BE2C (cell line): Measurements from ENCODE around the gene AGXT.

Source experiments
- DNase-seq: peaks from one replicate; pipeline ENCODE4 v3.0.0-alpha.2; 2020
- H3K27me3 ChIP-seq: fragments of 250-450 bp; sonication (Bioruptor Pico); 2 replicates; pipeline ENCODE4 v1.5.1; 2020; ENCODE audit warnings: mild to moderate bottlenecking
- H3K36me3 ChIP-seq: fragments of 250-450 bp; sonication (Bioruptor Pico); 2 replicates; pipeline ENCODE4 v1.5.1; 2020; ENCODE audit warnings: mild to moderate bottlenecking
- H3K4me1 ChIP-seq: fragments of 250-450 bp; sonication (Bioruptor Pico); 2 replicates; pipeline ENCODE4 v1.5.1; 2020
- H3K4me3 ChIP-seq: 2 replicates; pipeline ENCODE4 v1.5.1; 2011; ENCODE audit warnings: low read depth, low read length
- H3K9me3 ChIP-seq: fragments of 250-450 bp; sonication (Bioruptor Pico); 2 replicates; pipeline ENCODE4 v1.5.1; 2020
- TF ChIP-seq, protein P1 (sequence below): IDR thresholded peaks from 2 replicates; pipeline ENCODE4 v1.5.1; 2012; ENCODE audit warnings: mild to moderate bottlenecking, low read depth, low read length

Gene AGXT

DNA sequence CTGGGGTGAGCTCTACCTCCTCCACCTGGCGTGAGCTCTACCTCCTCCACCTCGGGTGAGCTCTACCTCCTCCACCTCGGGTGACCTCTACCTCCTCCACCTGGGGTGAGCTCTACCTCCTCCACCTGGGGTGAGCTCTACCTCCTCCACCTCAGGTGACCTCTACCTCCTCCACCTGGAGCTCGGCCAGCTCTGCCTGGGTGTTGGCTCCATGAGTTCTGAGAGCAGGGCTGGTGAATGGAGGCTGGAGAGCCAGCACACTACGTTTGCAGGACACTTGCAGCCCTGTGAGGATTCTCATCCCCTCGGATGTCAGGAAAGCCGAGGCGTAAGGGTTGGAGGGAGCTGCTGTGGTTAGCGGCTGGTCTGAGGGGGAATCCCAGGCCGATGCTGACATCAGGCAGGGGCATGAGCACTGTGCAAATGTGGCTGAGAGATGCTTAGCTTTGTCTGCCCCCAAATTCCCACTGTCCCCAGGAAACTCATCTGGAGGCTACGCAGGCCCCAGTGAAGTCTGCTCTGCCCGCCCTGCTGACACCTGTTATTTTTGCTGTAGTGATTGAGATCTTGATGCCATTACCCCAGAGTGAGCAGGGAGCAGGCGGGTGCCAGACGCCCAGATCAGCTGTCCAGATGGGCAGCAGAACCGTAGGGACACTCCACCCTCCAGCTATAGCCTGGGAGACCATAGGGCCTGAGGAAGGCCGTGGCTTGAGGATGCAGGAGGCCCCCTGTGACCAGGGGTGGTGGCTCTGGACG lies 40.8 kb downstream of the AGXT start:
- H3K4me1 ChIP-seq = no peaks in the 10 kb centered on the region
- H3K36me3 ChIP-seq = no peaks in the 10 kb centered on the region
- no peak for DNase-seq
- no peaks in the 10 kb centered on the region for H3K27me3 ChIP-seq
- TF ChIP-seq, protein P1, sequence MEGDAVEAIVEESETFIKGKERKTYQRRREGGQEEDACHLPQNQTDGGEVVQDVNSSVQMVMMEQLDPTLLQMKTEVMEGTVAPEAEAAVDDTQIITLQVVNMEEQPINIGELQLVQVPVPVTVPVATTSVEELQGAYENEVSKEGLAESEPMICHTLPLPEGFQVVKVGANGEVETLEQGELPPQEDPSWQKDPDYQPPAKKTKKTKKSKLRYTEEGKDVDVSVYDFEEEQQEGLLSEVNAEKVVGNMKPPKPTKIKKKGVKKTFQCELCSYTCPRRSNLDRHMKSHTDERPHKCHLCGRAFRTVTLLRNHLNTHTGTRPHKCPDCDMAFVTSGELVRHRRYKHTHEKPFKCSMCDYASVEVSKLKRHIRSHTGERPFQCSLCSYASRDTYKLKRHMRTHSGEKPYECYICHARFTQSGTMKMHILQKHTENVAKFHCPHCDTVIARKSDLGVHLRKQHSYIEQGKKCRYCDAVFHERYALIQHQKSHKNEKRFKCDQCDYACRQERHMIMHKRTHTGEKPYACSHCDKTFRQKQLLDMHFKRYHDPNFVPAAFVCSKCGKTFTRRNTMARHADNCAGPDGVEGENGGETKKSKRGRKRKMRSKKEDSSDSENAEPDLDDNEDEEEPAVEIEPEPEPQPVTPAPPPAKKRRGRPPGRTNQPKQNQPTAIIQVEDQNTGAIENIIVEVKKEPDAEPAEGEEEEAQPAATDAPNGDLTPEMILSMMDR = no peak
- no peaks in the 10 kb centered on the region for H3K9me3 ChIP-seq
- H3K4me3 ChIP-seq = no peak overlapping the region

- H3K4me3 ChIP-seq = no peak overlapping the region
- DNase-seq = no peak
- H3K4me1 ChIP-seq = peaks cover 2% of the 10 kb centered on the region
- no peaks in the 10 kb centered on the region for H3K36me3 ChIP-seq
- H3K27me3 ChIP-seq = no peaks in the 10 kb centered on the region
- H3K9me3 ChIP-seq = no peaks in the 10 kb centered on the region
- TF ChIP-seq, protein P1 = no peak
These were observed 43.1 kb downstream of the AGXT start for GRCh38 chr2:240911641-240912265.

DNA sequence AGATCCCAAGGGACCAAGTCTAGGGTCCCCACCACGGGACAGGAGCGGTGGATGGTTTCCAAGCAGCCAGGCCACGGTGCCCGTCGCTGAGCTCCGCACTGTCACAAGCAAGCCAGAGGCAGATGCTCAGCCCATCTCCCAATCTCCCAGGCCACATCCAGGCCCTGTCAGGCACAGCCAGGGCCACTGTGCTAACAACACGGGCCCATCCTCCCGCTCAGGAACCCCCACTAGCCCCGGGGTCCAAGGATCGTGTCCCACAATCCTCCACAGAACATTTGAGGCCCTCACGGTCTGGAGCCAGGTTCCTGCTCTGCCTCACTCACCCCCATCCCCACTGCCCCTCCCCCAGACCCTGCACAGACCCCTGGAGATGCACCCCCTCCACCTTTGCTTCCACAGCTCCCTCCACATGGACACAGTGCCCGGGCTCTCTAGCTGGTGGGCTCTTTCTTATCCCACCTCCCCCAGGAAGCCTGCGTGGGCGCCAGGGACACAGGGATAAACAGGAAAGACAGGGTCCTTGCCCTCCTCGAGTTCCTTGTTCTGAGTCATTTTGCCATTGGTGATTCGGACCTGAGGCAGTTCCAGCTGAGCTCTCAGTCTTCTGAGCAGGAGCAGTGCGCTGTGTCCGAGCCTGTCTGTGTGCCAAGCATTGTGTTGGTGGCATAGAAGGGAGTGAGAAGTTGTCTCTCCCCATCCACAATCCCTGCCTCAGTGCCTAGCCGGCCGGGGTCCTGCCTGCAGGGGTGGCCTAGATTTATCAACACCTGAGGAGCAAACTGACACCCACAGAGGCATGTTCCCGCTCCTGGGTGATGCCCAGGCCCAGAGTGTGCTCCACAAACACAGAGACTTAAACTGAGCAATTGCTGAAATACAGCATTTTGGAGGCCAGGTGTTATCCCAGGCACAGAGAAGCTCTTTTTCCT lies 44.5 kb downstream of the AGXT start:
- Histone ChIP-seq H3K9me3 (no peaks in the 10 kb centered on the region), H3K36me3 (no peaks in the 10 kb centered on the region), H3K4me3 (no peak overlapping the region), H3K27me3 (no peaks in the 10 kb centered on the region), H3K4me1 (peaks cover 7% of the 10 kb centered on the region)
- no peak for DNase-seq
- TF ChIP-seq, protein P1 = no peak

GRCh38 chr2:240913810-240914644 lies 45.4 kb downstream of the AGXT start:
- Histone ChIP-seq H3K4me3 (no peak overlapping the region), H3K4me1 (peaks cover 7% of the 10 kb centered on the region), H3K9me3 (no peaks in the 10 kb centered on the region), H3K36me3 (no peaks in the 10 kb centered on the region), H3K27me3 (no peaks in the 10 kb centered on the region)
- TF ChIP-seq, protein P1 = peak; percentile 90
- peak; percentile 84 for DNase-seq

DNA sequence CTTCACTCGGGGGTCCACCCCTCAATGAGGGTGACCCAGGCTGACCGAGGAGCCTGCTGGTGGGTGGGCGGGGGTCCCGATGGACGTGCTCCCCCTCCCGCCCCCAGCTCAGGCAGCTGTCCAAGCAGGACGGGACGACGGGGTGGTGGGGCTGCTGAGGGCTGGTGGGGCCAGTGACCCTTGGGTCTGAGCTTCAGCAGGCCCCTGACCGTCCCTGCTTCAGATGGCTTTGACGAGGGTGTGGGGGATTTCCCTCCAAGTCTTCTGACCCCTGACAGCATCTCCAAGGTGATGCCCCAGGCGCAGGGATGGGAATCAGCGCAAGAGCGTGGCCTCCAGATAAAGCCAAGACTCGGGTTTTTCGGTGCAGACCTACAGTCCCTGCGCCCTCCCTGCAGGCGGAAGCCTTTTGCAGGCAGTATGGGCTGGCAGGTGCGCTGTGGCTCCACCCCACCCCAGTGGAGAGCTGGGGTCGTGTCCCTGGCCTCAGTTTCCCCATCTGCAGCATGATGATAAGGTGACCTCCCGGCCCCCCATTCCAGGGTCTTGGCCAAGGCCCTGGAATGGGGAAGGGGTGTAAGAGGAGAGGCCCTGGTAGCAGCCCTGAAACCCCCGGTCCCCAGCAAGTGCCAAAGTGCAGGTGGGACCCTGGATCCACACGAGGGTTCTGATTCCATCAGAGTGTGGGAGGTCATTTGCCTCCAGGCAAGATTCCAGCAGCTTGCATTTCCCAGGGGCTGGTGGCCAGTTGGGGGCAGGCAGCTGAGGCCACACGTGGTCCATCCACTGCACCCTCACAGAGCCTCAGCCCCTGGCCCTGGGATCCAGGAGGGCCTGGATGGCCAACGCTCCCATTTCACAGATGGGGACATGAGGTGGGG lies 46.3 kb downstream of the AGXT start:
- Histone ChIP-seq H3K4me1 (peaks cover 7% of the 10 kb centered on the region), H3K36me3 (no peaks in the 10 kb centered on the region), H3K27me3 (no peaks in the 10 kb centered on the region), H3K9me3 (no peaks in the 10 kb centered on the region), H3K4me3 (no peak overlapping the region)
- TF ChIP-seq, protein P1 = no peak
- no peak for DNase-seq
